Gastrocnemius medialis (tissue), 4 donors: Measurements from ENCODE around the gene FRK. TPM values are rescaled to one million over a fixed set of nuclear protein-coding genes. Genes with fewer than 3 reads are reported as not detected.

Experiments
- ATAC-seq, 2 donors: fragments of 150-250 bp; one replicate each; pipeline ENCODE4 v1.9.1; 2016
- DNase-seq, 2 donors: peaks; one replicate each; pipeline ENCODE4 v3.0.0-alpha.2; 2019
- H3K27ac ChIP-seq, 4 donors: fragments of 200-600 bp; sonication (generic); 1 replicate in 1 of 4; 2 replicates in 3 of 4; pipeline ENCODE4 v1.5.1; 2016 to 2018; ENCODE audit warnings: mild to moderate bottlenecking in 2 of 4, moderate library complexity in 1 of 4
- H3K27me3 ChIP-seq, 3 donors: fragments of 200-600 bp; sonication (generic) in 2 of 3; 1 replicate in 1 of 3; 2 replicates in 2 of 3; pipeline versions ENCODE4 v1.5.1 to v1.6.0; 2016 to 2019; ENCODE audit warnings: mild to moderate bottlenecking in 1 of 3, moderate library complexity in 1 of 3
- H3K36me3 ChIP-seq, 2 donors: fragments of 200-600 bp; sonication (generic) in 1 of 2; one replicate each; pipeline ENCODE4 v1.5.1; 2017 to 2018
- H3K4me1 ChIP-seq, 2 donors: fragments of 200-600 bp; sonication (generic) in 1 of 2; one replicate each; pipeline ENCODE4 v1.5.1; 2016 to 2017; ENCODE audit warnings: mild to moderate bottlenecking in 2 of 2
- H3K4me3 ChIP-seq, 4 donors: fragments of 200-600 bp; sonication (generic) in 3 of 4; 1 replicate in 1 of 4; 2 replicates in 3 of 4; pipeline ENCODE4 v1.5.1; 2016 to 2019; ENCODE audit warnings: mild to moderate bottlenecking in 2 of 4
- H3K9me3 ChIP-seq, 3 donors: fragments of 200-600 bp; sonication (generic) in 2 of 3; 1 replicate in 1 of 3; 2 replicates in 2 of 3; pipeline ENCODE4 v1.5.1; 2016 to 2019
- CTCF ChIP-seq, 5 experiments: fragments of 450-650 bp in 3 of 5; fragments of 200-600 bp in 2 of 5; sonication (generic) in 2 of 5; IDR thresholded peaks in 4 of 5; conservative IDR thresholded peaks in 1 of 5; 1 replicate in 4 of 5; 2 replicates in 1 of 5; pipeline ENCODE4 v1.5.1; 2016 to 2019; ENCODE audit warnings: antibody characterized with exemption in 5 of 5, mild to moderate bottlenecking in 3 of 5, moderate library complexity in 3 of 5
- POLR2A ChIP-seq, 2 donors: fragments of 450-650 bp; IDR thresholded peaks; one replicate each; pipeline ENCODE4 v1.6.1; 2017; ENCODE audit warnings: antibody characterized with exemption in 2 of 2, mild to moderate bottlenecking in 2 of 2, moderate library complexity in 2 of 2
- in situ Hi-C, 4 donors: fragments of 200-750 bp; cut with MboI; loops; one replicate each; pipeline versions ENCODE4 v1.15.0 to v1.8.0; 2017; ENCODE audit warnings: low sequenced_read_pairs in 4 of 4
- intact Hi-C: fragments of 100-400 bp; cut with DNase I; formaldehyde crosslinking; loops from one replicate; pipeline ENCODE4 v1.15.1; 2023; ENCODE audit warnings: low total_unique reads
- total RNA-seq, 4 donors: library from RNA; depleted of rRNA; stranded (reverse); fragments of >200 nt; gene quantifications; one replicate each; pipeline versions ENCODE4 v1.1.0 to v1.2.3, GENCODE V29; 2016

Gene FRK
- total RNA-seq, 4 donors from 2014 or later: 1.3 to 4.8 (median 1.7) TPM

- H3K27me3 ChIP-seq: no peaks in the 10 kb centered on the region
- TF ChIP-seq CTCF (IDR thresholded peaks at IDR 0.05 in 4 of 5, conservative IDR thresholded peaks at IDR 0.05 in 1 of 5): no peak
- TF ChIP-seq POLR2A (IDR thresholded peaks at IDR 0.05): no peak
- ATAC-seq (no peak), DNase-seq (no peak)
- H3K36me3 ChIP-seq: no peaks in the 10 kb centered on the region
- intact Hi-C loops: no loop called here
- H3K27ac ChIP-seq: no peak overlapping the region
- H3K9me3 ChIP-seq: no peaks in the 10 kb centered on the region
- in situ Hi-C loops: no loop called here
- H3K4me3 ChIP-seq: no peak overlapping the region
- H3K4me1 ChIP-seq: no peaks in the 10 kb centered on the region
These were observed 75.9 kb downstream of the FRK start for GRCh38 chr6:115984809-115985208.

- intact Hi-C loops (no loop called here), in situ Hi-C loops (no loop called here)
- ATAC-seq (no peak), DNase-seq (no peak)
- no peaks in the 10 kb centered on the region for H3K4me1 ChIP-seq
- no peaks in the 10 kb centered on the region for H3K27me3 ChIP-seq
- H3K4me3 ChIP-seq: no peak overlapping the region
- no peak overlapping the region for H3K27ac ChIP-seq
- H3K36me3 ChIP-seq: no peaks in the 10 kb centered on the region
- H3K9me3 ChIP-seq: no peaks in the 10 kb centered on the region
- no peak for TF ChIP-seq POLR2A (IDR thresholded peaks at IDR 0.05)
- TF ChIP-seq CTCF (IDR thresholded peaks at IDR 0.05 in 4 of 5, conservative IDR thresholded peaks at IDR 0.05 in 1 of 5): no peak
These were observed 76.7 kb downstream of the FRK start for GRCh38 chr6:115983998-115984397.

- intact Hi-C loops: no loop called here
- TF ChIP-seq POLR2A (IDR thresholded peaks at IDR 0.05) (no peak), CTCF (IDR thresholded peaks at IDR 0.05 in 4 of 5, conservative IDR thresholded peaks at IDR 0.05 in 1 of 5) (no peak)
- no peaks in the 10 kb centered on the region for H3K4me1 ChIP-seq
- ATAC-seq (no peak), DNase-seq (no peak)
- in situ Hi-C loops: no loop called here
- H3K27me3 ChIP-seq: no peaks in the 10 kb centered on the region
- no peak overlapping the region for H3K27ac ChIP-seq
- no peaks in the 10 kb centered on the region for H3K9me3 ChIP-seq
- H3K36me3 ChIP-seq: no peaks in the 10 kb centered on the region
- no peak overlapping the region for H3K4me3 ChIP-seq
These were observed 78.2 kb downstream of the FRK start for GRCh38 chr6:115982453-115982852.

GRCh38 chr6:115977220-115977619 lies 83.5 kb downstream of the FRK start:
- intact Hi-C loops: no loop called here
- Histone ChIP-seq H3K36me3 (no peaks in the 10 kb centered on the region), H3K9me3 (no peaks in the 10 kb centered on the region), H3K4me1 (no peaks in the 10 kb centered on the region), H3K4me3 (no peak overlapping the region), H3K27ac (no peak overlapping the region), H3K27me3 (no peaks in the 10 kb centered on the region)
- DNase-seq (no peak), ATAC-seq (no peak)
- in situ Hi-C loops: no loop called here
- TF ChIP-seq CTCF (IDR thresholded peaks at IDR 0.05 in 4 of 5, conservative IDR thresholded peaks at IDR 0.05 in 1 of 5) (no peak), POLR2A (IDR thresholded peaks at IDR 0.05) (no peak)

GRCh38 chr6:115976321-115976870 lies 84.3 kb downstream of the FRK start:
- Histone ChIP-seq H3K27ac (no peak overlapping the region), H3K4me1 (no peaks in the 10 kb centered on the region), H3K9me3 (no peaks in the 10 kb centered on the region), H3K36me3 (no peaks in the 10 kb centered on the region), H3K27me3 (no peaks in the 10 kb centered on the region), H3K4me3 (no peak overlapping the region)
- intact Hi-C loops (no loop called here), in situ Hi-C loops (no loop called here)
- no peak for TF ChIP-seq POLR2A (IDR thresholded peaks at IDR 0.05)
- no peak for TF ChIP-seq CTCF (IDR thresholded peaks at IDR 0.05 in 4 of 5, conservative IDR thresholded peaks at IDR 0.05 in 1 of 5)
- ATAC-seq (no peak), DNase-seq (no peak)
